HG03460 (cell line): ENCODE results near the gene SS18L1.
A peak's percentile ranks its signal among the peaks of the same experiment; 100 is the strongest.

ENCODE experiments used
- ATAC-seq: cut with Tn5 transposase; IDR thresholded peaks from one replicate; pipeline ENCODE4 v1.9.1; 2021; ENCODE audit not compliant: unreplicated experiment

Gene SS18L1

GRCh38 chr20:62168890-62169435 lies 25.4 kb downstream of the SS18L1 start:
- ATAC-seq: no peak

GRCh38 chr20:62170536-62170935 lies 27.0 kb downstream of the SS18L1 start:
- ATAC-seq: no peak

GRCh38 chr20:62171245-62171644 lies 27.7 kb downstream of the SS18L1 start:
- ATAC-seq: no peak

- no peak for ATAC-seq
Observed at GRCh38 chr20:62172666-62173065, 29.1 kb downstream of the SS18L1 start.

GRCh38 chr20:62174021-62174804 lies 30.6 kb downstream of the SS18L1 start:
- ATAC-seq: no peak

- ATAC-seq: no peak
Observed at GRCh38 chr20:62174870-62175624, 31.5 kb downstream of the SS18L1 start.

GRCh38 chr20:62175711-62176110 lies 32.1 kb downstream of the SS18L1 start:
- no peak for ATAC-seq

- no peak for ATAC-seq
Observed at GRCh38 chr20:62176866-62177265, 33.3 kb downstream of the SS18L1 start.

GRCh38 chr20:62177307-62177706 lies 33.7 kb downstream of the SS18L1 start:
- no peak for ATAC-seq

- no peak for ATAC-seq
Observed at GRCh38 chr20:62178316-62179161, 35.0 kb downstream of the SS18L1 start.

GRCh38 chr20:62179162-62179504 lies 35.6 kb downstream of the SS18L1 start:
- ATAC-seq: no peak

- no peak for ATAC-seq
Observed at GRCh38 chr20:62181808-62182207, 38.2 kb downstream of the SS18L1 start.

- peak; percentile 88 for ATAC-seq
Observed at GRCh38 chr20:62182469-62183425, 39.2 kb downstream of the SS18L1 start, which contains the start of gene MTG2. TSS of gene MTG2 (plus strand) at chr20:62183028. CDS start at chr20:62193421, 10,393 bp downstream.

GRCh38 chr20:62183426-62184142 lies 40.0 kb downstream of the SS18L1 start:
- ATAC-seq: no peak

- ATAC-seq: no peak
Observed at GRCh38 chr20:62186096-62186426, 42.5 kb downstream of the SS18L1 start.

GRCh38 chr20:62186887-62187866 lies 43.6 kb downstream of the SS18L1 start:
- no peak for ATAC-seq

GRCh38 chr20:62190639-62191411 lies 47.3 kb downstream of the SS18L1 start:
- no peak for ATAC-seq
